ENCODE measurements around the gene ANKLE1.

The ANKLE1 gene

DNA sequence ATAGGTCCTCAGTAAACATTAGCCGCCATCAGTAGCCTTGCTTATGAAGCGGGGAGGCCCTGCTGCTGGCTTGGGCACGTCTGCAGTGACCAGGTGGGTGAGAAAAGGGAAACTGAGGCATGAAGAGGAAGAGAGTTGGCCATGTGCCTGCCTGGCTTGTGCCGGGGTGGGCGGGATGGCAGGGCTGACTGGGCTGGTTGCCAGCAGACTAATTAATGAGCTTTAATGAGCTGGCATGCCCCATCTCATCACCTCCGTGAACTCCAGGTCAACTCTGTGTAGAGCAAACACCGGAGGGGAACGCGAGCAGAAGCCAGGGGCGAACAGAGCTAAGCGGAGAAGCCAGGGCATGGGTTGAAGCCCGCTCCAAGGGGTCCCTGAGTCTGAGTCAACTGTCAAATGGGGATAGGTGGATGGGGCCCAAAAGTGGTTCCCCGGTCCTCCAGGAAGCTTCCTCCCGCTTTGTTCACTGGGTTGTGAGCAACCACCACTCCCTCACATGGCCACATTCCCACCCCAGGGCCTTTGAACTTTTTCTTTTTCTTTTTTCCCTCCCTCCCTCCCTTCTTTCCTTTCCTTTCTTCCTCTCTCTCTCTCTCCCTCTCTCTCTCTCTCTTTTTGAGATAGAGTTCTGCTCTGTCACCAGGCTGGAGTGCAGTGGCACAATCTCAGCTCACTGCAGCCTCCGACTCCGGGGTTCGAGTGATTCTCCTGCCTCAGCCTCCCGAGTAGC, 44.7 kb upstream of the ANKLE1 start:
- no peak overlapping the region for H3K4me3 ChIP-seq (ENCODE audit: control insufficient read depth, low read depth, low read length)
- DNase-seq (ENCODE audit: low read depth): no peak
- no peak for TF ChIP-seq CTCF (IDR thresholded peaks at IDR 0.05; ENCODE audit: control insufficient read depth, insufficient read depth, low read depth, low read length, missing control alignments)

- no peak for DNase-seq (ENCODE audit: low read depth)
- no peak for TF ChIP-seq CTCF (IDR thresholded peaks at IDR 0.05; ENCODE audit: control insufficient read depth, insufficient read depth, low read depth, low read length, missing control alignments)
- no peak overlapping the region for H3K4me3 ChIP-seq (ENCODE audit: control insufficient read depth, low read depth, low read length)
These were observed 43.7 kb upstream of the ANKLE1 start for GRCh38 chr19:17237747-17238706.

GRCh38 chr19:17240062-17240752, 41.5 kb upstream of the ANKLE1 start:
- H3K4me3 ChIP-seq (ENCODE audit: control insufficient read depth, low read depth, low read length): no peak overlapping the region
- DNase-seq (ENCODE audit: low read depth): no peak
- TF ChIP-seq CTCF (IDR thresholded peaks at IDR 0.05; ENCODE audit: control insufficient read depth, insufficient read depth, low read depth, low read length, missing control alignments): no peak

DNA sequence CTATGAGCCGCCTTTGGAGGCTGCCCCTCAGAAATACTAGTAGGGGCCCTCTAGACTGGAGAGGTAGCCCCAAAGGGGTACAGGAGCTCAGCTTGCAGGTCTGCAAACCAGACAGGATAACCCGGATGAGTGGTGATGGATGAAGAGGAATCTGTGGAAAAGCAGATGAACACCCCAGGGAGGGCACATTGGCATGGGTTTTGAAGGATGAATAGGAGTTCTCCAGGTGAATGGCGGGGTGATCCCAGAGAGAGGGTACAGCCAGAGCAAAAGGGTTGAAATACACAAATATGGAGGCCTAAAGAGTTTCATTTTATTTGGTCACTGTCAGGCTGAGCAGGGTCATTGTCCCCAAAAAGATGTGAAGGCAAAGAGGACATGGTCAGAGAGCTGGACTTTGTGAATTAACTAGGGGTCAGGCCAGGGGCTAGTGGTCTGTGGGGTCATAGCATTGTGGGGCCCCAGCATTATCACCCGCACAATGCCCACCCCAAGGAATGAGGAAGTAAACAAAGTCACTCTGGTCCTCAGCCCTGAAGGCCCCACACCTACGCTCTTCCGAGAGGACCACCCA, 40.8 kb upstream of the ANKLE1 start:
- DNase-seq (ENCODE audit: low read depth): no peak
- H3K4me3 ChIP-seq (ENCODE audit: control insufficient read depth, low read depth, low read length): no peak overlapping the region
- TF ChIP-seq CTCF (IDR thresholded peaks at IDR 0.05; ENCODE audit: control insufficient read depth, insufficient read depth, low read depth, low read length, missing control alignments): no peak

GRCh38 chr19:17242431-17243208, 39.1 kb upstream of the ANKLE1 start:
- no peak for DNase-seq (ENCODE audit: low read depth)
- peak overlapping the region; percentile 7; the same call in 1 of the 2 replicates for H3K4me3 ChIP-seq (ENCODE audit: control insufficient read depth, low read depth, low read length)
- no peak for TF ChIP-seq CTCF (IDR thresholded peaks at IDR 0.05; ENCODE audit: control insufficient read depth, insufficient read depth, low read depth, low read length, missing control alignments)
